HK-2 (cell line): ENCODE results near the gene PCDHGA12.
"Not testable (repeated sequence)": the region's sequence is repeated elsewhere in the genome, so short reads cannot be mapped to it uniquely, and the experiment has no call there.

ENCODE experiments used
- DNase-seq: peaks from one replicate; pipeline ENCODE4 v3.0.0-alpha.2; 2018; ENCODE audit not compliant: unreplicated experiment

Gene PCDHGA12

GRCh38 chr5:141430332-141431113, at the start of gene PCDHGA12:
Gene PCDHGA12 (plus strand): TSS chr5:141430507. CDS start chr5:141430760, 253 bp downstream.
- no peak for DNase-seq

DNA sequence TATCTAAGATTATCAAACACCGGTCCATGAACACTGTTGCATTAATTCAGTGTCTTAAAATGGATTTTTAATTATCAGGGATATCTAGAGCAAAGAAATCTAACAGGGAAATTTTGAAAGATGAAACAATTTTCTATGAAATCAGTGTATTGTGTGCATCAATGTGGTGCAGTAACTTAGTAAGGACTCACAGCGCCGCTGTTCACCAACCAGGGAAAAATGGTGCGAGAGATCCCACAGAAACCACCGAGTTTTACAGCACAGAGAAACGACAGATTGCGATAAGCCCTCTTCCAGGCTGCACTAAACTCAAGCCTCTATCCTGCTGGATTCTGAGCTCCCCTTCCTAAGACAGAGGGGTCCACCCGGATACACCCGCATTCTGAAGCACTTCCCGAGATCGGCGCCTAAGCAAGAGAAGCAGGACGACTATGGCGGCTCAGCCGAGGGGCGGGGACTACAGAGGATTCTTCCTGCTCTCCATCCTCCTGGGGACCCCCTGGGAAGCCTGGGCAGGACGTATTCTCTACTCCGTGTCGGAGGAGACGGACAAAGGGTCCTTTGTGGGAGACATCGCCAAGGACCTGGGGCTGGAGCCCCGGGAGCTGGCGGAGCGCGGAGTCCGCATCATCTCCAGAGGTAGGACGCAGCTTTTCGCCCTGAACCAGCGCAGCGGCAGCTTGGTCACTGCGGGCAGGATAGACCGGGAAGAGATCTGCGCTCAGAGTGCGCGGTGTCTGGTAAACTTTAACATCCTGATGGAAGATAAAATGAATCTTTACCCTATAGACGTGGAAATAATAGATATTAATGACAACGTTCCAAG, 47.6 kb upstream of the PCDHGA12 start, which contains the start of gene PCDHGA7:
TSS of gene PCDHGA7 (plus strand) at position 274 of the 826 bp plus-strand sequence. CDS start at position 432, 158 bp downstream.
- DNase-seq = peak; percentile 28

DNA sequence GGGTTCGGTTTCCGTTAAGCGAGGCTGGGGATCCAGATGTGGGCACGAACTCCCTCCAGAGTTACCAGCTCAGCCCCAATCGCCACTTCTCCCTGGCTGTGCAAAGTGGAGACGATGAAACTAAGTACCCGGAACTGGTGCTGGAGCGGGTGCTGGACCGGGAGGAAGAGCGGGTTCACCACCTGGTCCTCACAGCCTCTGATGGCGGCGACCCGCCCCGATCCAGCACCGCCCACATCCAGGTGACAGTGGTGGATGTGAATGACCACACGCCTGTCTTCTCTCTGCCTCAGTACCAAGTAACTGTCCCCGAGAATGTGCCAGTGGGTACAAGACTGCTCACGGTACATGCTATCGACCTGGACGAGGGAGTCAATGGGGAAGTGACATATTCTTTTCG, 47.0 kb upstream of the PCDHGA12 start:
- no peak for DNase-seq

- no peak for DNase-seq
Measured at GRCh38 chr5:141384471-141385267, 45.6 kb upstream of the PCDHGA12 start.

DNA sequence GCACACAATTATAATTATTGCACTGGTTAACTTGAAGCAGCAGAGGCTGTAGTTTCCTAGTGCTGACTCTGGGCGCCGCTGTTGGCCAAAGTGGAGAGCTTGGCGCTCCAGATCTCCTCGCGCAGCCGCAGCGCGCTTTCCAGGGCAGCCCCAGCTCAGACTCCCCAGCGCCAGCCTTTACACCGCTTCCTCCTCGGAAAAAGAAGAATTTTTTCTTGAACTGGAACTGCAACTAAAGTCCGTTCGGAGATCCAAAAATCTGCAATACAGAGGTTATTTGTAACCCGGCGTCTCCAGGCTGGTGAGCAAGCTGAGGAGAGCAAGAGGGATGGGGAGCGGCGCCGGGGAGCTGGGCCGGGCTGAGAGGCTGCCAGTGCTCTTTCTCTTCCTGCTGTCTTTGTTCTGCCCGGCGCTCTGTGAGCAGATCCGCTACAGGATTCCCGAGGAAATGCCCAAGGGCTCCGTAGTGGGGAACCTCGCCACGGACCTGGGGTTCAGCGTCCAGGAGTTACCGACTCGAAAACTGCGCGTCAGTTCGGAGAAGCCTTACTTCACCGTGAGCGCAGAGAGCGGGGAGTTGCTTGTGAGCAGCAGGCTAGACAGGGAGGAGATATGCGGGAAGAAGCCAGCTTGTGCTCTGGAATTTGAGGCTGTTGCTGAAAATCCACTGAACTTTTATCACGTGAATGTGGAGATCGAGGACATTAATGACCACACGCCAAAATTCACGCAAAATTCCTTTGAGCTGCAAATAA, 42.6 kb upstream of the PCDHGA12 start, which contains the start of gene PCDHGB4:
TSS of gene PCDHGB4 (plus strand) at position 142 of the 755 bp plus-strand sequence. CDS start at position 329, 187 bp downstream.
- DNase-seq = not testable (repeated sequence)

DNA sequence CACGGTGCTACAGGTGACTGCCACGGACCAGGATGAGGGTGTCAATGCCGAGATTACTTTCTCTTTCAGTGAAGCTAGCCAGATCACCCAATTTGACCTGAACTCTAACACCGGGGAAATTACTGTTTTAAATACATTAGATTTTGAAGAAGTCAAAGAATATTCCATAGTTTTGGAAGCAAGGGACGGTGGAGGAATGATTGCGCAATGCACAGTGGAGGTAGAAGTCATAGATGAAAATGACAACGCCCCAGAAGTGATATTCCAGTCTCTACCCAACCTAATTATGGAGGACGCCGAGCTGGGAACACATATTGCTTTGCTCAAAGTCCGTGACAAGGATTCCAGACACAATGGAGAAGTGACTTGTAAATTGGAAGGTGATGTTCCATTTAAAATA, 41.6 kb upstream of the PCDHGA12 start:
- DNase-seq = no peak

- no peak for DNase-seq
Measured at GRCh38 chr5:141389153-141390042, 40.9 kb upstream of the PCDHGA12 start.

- no peak for DNase-seq
Measured at GRCh38 chr5:141392429-141393198, 37.7 kb upstream of the PCDHGA12 start, which contains the start of gene PCDHGA8. Gene PCDHGA8 (plus strand): TSS chr5:141392633. CDS start chr5:141392814, 181 bp downstream.

GRCh38 chr5:141393267-141393666, 37.0 kb upstream of the PCDHGA12 start:
- DNase-seq = no peak

DNA sequence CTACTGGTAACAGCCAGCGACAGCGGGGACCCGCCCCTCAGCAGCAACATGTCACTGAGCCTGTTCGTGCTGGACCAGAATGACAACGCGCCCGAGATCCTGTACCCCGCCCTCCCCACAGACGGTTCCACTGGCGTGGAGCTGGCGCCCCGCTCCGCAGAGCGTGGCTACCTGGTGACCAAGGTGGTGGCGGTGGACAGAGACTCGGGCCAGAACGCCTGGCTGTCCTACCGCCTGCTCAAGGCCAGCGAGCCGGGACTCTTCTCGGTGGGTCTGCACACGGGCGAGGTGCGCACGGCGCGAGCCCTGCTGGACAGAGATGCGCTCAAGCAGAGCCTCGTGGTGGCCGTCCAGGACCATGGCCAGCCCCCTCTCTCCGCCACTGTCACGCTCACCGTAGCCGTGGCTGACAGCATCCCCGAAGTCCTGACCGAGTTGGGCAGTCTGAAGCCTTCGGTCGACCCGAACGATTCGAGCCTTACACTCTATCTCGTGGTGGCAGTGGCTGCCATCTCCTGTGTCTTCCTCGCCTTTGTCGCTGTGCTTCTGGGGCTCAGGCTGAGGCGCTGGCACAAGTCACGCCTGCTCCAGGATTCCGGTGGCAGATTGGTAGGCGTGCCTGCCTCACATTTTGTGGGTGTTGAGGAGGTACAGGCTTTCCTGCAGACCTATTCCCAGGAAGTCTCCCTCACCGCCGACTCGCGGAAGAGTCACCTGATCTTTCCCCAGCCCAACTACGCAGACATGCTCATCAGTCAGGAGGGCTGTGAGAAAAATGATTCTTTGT, 35.7 kb upstream of the PCDHGA12 start:
- DNase-seq = not testable (repeated sequence)

- peak; percentile 12 for DNase-seq
Measured at GRCh38 chr5:141397756-141398551, 32.4 kb upstream of the PCDHGA12 start, which contains the start of gene PCDHGB5. Gene PCDHGB5 (plus strand): TSS chr5:141397947. CDS start chr5:141398128, 181 bp downstream.

GRCh38 chr5:141398608-141399007, 31.7 kb upstream of the PCDHGA12 start:
- DNase-seq = no peak

- DNase-seq = no peak
Measured at GRCh38 chr5:141399555-141400258, 30.6 kb upstream of the PCDHGA12 start.

- no peak for DNase-seq
Measured at GRCh38 chr5:141402553-141403243, 27.6 kb upstream of the PCDHGA12 start, which contains the start of gene PCDHGA9. Gene PCDHGA9 (plus strand): TSS chr5:141402778. CDS start chr5:141402953, 175 bp downstream.

- no peak for DNase-seq
Measured at GRCh38 chr5:141403387-141403786, 26.9 kb upstream of the PCDHGA12 start.
